Inflammatory macrophage (primary cell): ENCODE measurements around the gene LGR6.
"Not testable (repeated sequence)": the region's sequence is repeated elsewhere in the genome, so short reads cannot be mapped to it uniquely, and the experiment has no call there.

ENCODE experiments used
- DNase-seq, 2 donors: peaks; one replicate each; pipeline ENCODE4 v3.0.0-alpha.2; 2020 to 2022
- total RNA-seq, 18 experiments: gene quantifications; one replicate each; lab custom pipeline; 2026; ENCODE audit warnings: mixed read lengths in 6 of 18, inconsistent platforms in 2 of 18; lab: John Stamatoyannopoulos, UW

Gene LGR6
- 0 to 0.13 (median 0) reads per million in 18 experiments for total RNA-seq

- DNase-seq = no peak
Measured at GRCh38 chr1:202193614-202194327, at the start of gene LGR6. TSS of gene LGR6 (plus strand) at chr1:202193799. CDS start at chr1:202193990, 191 bp downstream.

GRCh38 chr1:202144402-202145067 is 49.1 kb upstream of the LGR6 start, which contains the start of gene ARL8A:
TSS of gene ARL8A (minus strand) at chr1:202144737. CDS start at chr1:202144572, 165 bp downstream.
- DNase-seq = peak; percentile 40 to 64

GRCh38 chr1:202145068-202145743 is 48.4 kb upstream of the LGR6 start:
- no peak for DNase-seq

GRCh38 chr1:202145744-202146140 is 47.9 kb upstream of the LGR6 start:
- not testable (repeated sequence) for DNase-seq

- no peak for DNase-seq
Measured at GRCh38 chr1:202146279-202146678, 47.3 kb upstream of the LGR6 start.

- no peak for DNase-seq
Measured at GRCh38 chr1:202146993-202147392, 46.6 kb upstream of the LGR6 start.

GRCh38 chr1:202148391-202148790 is 45.2 kb upstream of the LGR6 start:
- no peak for DNase-seq

- no peak for DNase-seq
Measured at GRCh38 chr1:202149566-202149965, 44.0 kb upstream of the LGR6 start.

GRCh38 chr1:202150187-202150586 is 43.4 kb upstream of the LGR6 start:
- DNase-seq = no peak

- DNase-seq = no peak
Measured at GRCh38 chr1:202150602-202151001, 43.0 kb upstream of the LGR6 start.

- no peak for DNase-seq
Measured at GRCh38 chr1:202151045-202151444, 42.6 kb upstream of the LGR6 start.

- no peak for DNase-seq
Measured at GRCh38 chr1:202152399-202152798, 41.2 kb upstream of the LGR6 start.

GRCh38 chr1:202153284-202153683 is 40.3 kb upstream of the LGR6 start:
- DNase-seq = no peak

GRCh38 chr1:202154148-202154765 is 39.3 kb upstream of the LGR6 start:
- DNase-seq = no peak

- DNase-seq = peak; percentile 51 to 64
Measured at GRCh38 chr1:202154766-202155477, 38.7 kb upstream of the LGR6 start.

GRCh38 chr1:202155478-202156021 is 38.0 kb upstream of the LGR6 start:
- DNase-seq = peak; percentile 80 to 87

- no peak for DNase-seq
Measured at GRCh38 chr1:202156590-202156989, 37.0 kb upstream of the LGR6 start.

GRCh38 chr1:202157945-202158344 is 35.7 kb upstream of the LGR6 start:
- DNase-seq = no peak

GRCh38 chr1:202158810-202159533 is 34.6 kb upstream of the LGR6 start:
- DNase-seq = no peak

GRCh38 chr1:202159534-202160371 is 33.8 kb upstream of the LGR6 start:
- DNase-seq = peak in 1 of 2 donors; percentile 36
